Pulmonary artery endothelial cell (primary cell): Measurements from ENCODE around the gene PLPP3. TPM values are rescaled to one million over a fixed set of nuclear protein-coding genes. Genes with fewer than 3 reads are reported as not detected.

Source experiments
- DNase-seq: peaks from one replicate; pipeline ENCODE4 v3.0.0-alpha.2; 2011; ENCODE audit warnings: low read depth, low spot score
- total RNA-seq: library from RNA; depleted of rRNA; stranded (reverse); fragments of >200 nt; gene quantifications from 2 replicates; pipeline ENCODE4 v1.2.3, GENCODE V29; 2014

The PLPP3 gene
- total RNA-seq, 1 donor from 2014 or later = 28.6 TPM

- no peak for DNase-seq
Measured at GRCh38 chr1:56548571-56548970, 30.8 kb downstream of the PLPP3 start.

- no peak for DNase-seq
Measured at GRCh38 chr1:56547977-56548376, 31.4 kb downstream of the PLPP3 start.

GRCh38 chr1:56547473-56547872 lies 31.9 kb downstream of the PLPP3 start:
- DNase-seq = no peak

GRCh38 chr1:56545711-56546110 lies 33.7 kb downstream of the PLPP3 start:
- DNase-seq = no peak

GRCh38 chr1:56543783-56544612 lies 35.4 kb downstream of the PLPP3 start:
- no peak for DNase-seq

GRCh38 chr1:56542651-56543050 lies 36.7 kb downstream of the PLPP3 start:
- no peak for DNase-seq

GRCh38 chr1:56541408-56541807 lies 38.0 kb downstream of the PLPP3 start:
- no peak for DNase-seq

- DNase-seq = no peak
Measured at GRCh38 chr1:56540467-56540866, 38.9 kb downstream of the PLPP3 start.

GRCh38 chr1:56539520-56539931 lies 39.8 kb downstream of the PLPP3 start:
- DNase-seq = no peak

- no peak for DNase-seq
Measured at GRCh38 chr1:56538532-56538931, 40.8 kb downstream of the PLPP3 start.

- no peak for DNase-seq
Measured at GRCh38 chr1:56537660-56538059, 41.7 kb downstream of the PLPP3 start.

GRCh38 chr1:56535939-56536338 lies 43.4 kb downstream of the PLPP3 start:
- no peak for DNase-seq

- DNase-seq = no peak
Measured at GRCh38 chr1:56535362-56535761, 44.0 kb downstream of the PLPP3 start.

GRCh38 chr1:56534130-56534651 lies 45.2 kb downstream of the PLPP3 start:
- DNase-seq = no peak

GRCh38 chr1:56533621-56534020 lies 45.7 kb downstream of the PLPP3 start:
- DNase-seq = no peak

- no peak for DNase-seq
Measured at GRCh38 chr1:56533197-56533596, 46.2 kb downstream of the PLPP3 start.

- no peak for DNase-seq
Measured at GRCh38 chr1:56532350-56532683, 47.0 kb downstream of the PLPP3 start.

GRCh38 chr1:56531624-56532349 lies 47.6 kb downstream of the PLPP3 start:
- DNase-seq = no peak

- no peak for DNase-seq
Measured at GRCh38 chr1:56529801-56530200, 49.6 kb downstream of the PLPP3 start.

GRCh38 chr1:56527548-56528302 lies 51.6 kb downstream of the PLPP3 start:
- no peak for DNase-seq

- no peak for DNase-seq
Measured at GRCh38 chr1:56526571-56527174, 52.7 kb downstream of the PLPP3 start.
